Fibroblast of the aortic adventitia (primary cell): ENCODE results near the gene GDE1. TPM values are rescaled to one million over a fixed set of nuclear protein-coding genes. Genes with fewer than 3 reads are reported as not detected.

Experiments
- DNase-seq: peaks from one replicate; pipeline ENCODE4 v3.0.0-alpha.2; 2010; ENCODE audit warnings: low read depth
- H3K4me3 ChIP-seq: 2 replicates; pipeline ENCODE4 v1.5.1; 2011; ENCODE audit warnings: low read depth, mild to moderate bottlenecking, control low read depth, low read length, moderate library complexity
- CTCF ChIP-seq: IDR thresholded peaks from 2 replicates; pipeline ENCODE4 v1.5.1; 2011; ENCODE audit warnings: mild to moderate bottlenecking, low read length, control low read depth, inconsistent platforms; ENCODE audit not compliant: insufficient read depth
- total RNA-seq: library from RNA; depleted of rRNA; stranded (reverse); fragments of >200 nt; gene quantifications from 2 replicates; pipeline ENCODE4 v1.2.3, GENCODE V29; 2012; ENCODE audit warnings: low replicate concordance

Gene GDE1
- total RNA-seq, 1 donor, result 59.9 TPM

GRCh38 chr16:19540241-19540970 is 18.5 kb upstream of the GDE1 start:
- DNase-seq, result no peak
- H3K4me3 ChIP-seq, result no peak overlapping the region
- no peak for TF ChIP-seq CTCF

GRCh38 chr16:19532601-19533000 is 10.7 kb upstream of the GDE1 start:
- H3K4me3 ChIP-seq, result no peak overlapping the region
- no peak for TF ChIP-seq CTCF
- DNase-seq, result no peak

- no peak for DNase-seq
- H3K4me3 ChIP-seq, result no peak overlapping the region
- no peak for TF ChIP-seq CTCF
These were observed 6.8 kb upstream of the GDE1 start for GRCh38 chr16:19528666-19529065.

- no peak for TF ChIP-seq CTCF
- DNase-seq, result no peak
- no peak overlapping the region for H3K4me3 ChIP-seq
These were observed 5.3 kb upstream of the GDE1 start for GRCh38 chr16:19527161-19527560.

DNA sequence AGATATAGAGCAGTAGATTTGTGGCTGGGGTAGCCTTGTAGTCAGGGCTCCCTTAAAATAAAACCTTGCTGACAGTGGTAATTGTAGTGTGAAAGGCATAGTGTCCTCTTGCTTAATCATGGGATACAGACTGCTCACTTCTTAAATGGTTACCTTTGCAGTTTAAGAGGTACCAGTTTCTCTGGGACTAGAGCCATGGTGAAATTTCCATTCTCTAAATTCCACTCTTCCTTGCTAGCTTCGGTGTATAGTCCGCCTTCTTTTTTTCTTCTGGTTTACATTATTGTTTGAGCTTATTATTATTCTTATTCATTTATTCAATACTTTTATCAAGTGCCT is 3.5 kb upstream of the GDE1 start:
- TF ChIP-seq CTCF, result no peak
- peak overlapping the region; percentile 99 for H3K4me3 ChIP-seq
- no peak for DNase-seq

DNA sequence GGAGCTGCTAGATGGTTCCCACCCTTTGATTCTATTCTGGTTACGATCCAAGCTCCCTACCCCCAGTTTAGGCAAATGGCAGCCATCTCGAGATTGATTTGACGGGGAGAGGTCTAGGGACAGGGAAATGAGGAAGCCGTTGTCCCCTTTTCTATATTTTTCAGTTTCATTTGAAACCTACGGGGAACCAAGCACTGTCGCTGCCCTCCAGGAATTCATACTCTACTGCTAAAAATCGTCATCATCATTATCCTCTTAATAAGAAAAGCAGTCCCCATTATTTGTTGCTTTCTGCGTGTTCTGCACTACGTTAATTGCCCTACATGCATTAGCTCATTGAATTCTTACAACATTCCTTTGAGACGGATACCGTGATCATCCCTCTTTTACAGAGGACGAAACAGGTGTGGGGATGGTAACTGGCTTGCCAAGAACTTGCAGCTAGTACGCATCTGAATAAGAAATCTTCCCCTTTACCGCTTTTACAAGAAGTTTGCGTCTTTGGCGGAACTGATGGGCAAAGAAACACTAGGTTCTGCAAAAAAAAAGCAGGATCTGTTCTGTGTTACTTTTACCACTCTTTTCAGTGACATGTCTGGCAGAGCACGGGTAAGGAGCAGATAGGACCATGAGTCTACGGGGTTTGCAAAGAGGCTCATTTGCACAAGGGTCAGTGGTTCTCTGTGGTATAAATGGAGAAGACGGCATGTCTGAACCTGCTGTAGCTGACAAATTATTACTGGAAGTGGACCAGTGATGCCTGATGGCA is 2.9 kb upstream of the GDE1 start:
- H3K4me3 ChIP-seq, result peak overlapping the region; percentile 99
- peak; percentile 16 for DNase-seq
- TF ChIP-seq CTCF, result no peak
